Mucosa of rectum (tissue), 2 donors: ENCODE data around the gene FER.
"Not testable (repeated sequence)": the region's sequence is repeated elsewhere in the genome, so short reads cannot be mapped to it uniquely, and the experiment has no call there.

ENCODE experiments used
- H3K27ac ChIP-seq, 2 donors: one replicate each; pipeline ENCODE4 v1.7.0; 2013; ENCODE audit warnings: inconsistent platforms in 2 of 2, low read depth in 2 of 2, low read length in 2 of 2
- H3K27me3 ChIP-seq, 2 donors: one replicate each; pipeline ENCODE4 v1.7.0; 2013; ENCODE audit warnings: low read length in 2 of 2; ENCODE audit not compliant: control insufficient read depth in 2 of 2, insufficient read depth in 2 of 2
- H3K36me3 ChIP-seq, 2 donors: one replicate each; pipeline ENCODE4 v1.7.0; 2013; ENCODE audit warnings: low read length in 2 of 2; ENCODE audit not compliant: control insufficient read depth in 2 of 2, insufficient read depth in 2 of 2
- H3K4me1 ChIP-seq, 2 donors: one replicate each; pipeline ENCODE4 v1.7.0; 2013; ENCODE audit warnings: low read length in 2 of 2, mild to moderate bottlenecking in 1 of 2; ENCODE audit not compliant: control insufficient read depth in 2 of 2, insufficient read depth in 2 of 2
- H3K4me3 ChIP-seq, 2 donors: one replicate each; pipeline ENCODE4 v1.7.0; 2013; ENCODE audit warnings: low read length in 2 of 2
- H3K9ac ChIP-seq, 2 donors: one replicate each; pipeline ENCODE4 v1.7.0; 2013; ENCODE audit warnings: low read length in 2 of 2, low read depth in 1 of 2, mild to moderate bottlenecking in 1 of 2
- H3K9me3 ChIP-seq, 2 donors: one replicate each; pipeline ENCODE4 v1.7.0; 2013; ENCODE audit warnings: low read length in 2 of 2; ENCODE audit not compliant: control insufficient read depth in 2 of 2
- donor health status: healthy.
- donor health status: Normal muscosa, but diverticular disease.

Gene FER

GRCh38 chr5:109041317-109041716, 293.6 kb downstream of the FER start:
- H3K9me3 ChIP-seq: no peaks in the 10 kb centered on the region
- no peak overlapping the region for H3K27ac ChIP-seq
- H3K4me1 ChIP-seq: no peaks in the 10 kb centered on the region
- no peak overlapping the region for H3K9ac ChIP-seq
- no peaks in the 10 kb centered on the region for H3K36me3 ChIP-seq
- H3K27me3 ChIP-seq: no peaks in the 10 kb centered on the region
- no peak overlapping the region for H3K4me3 ChIP-seq

DNA sequence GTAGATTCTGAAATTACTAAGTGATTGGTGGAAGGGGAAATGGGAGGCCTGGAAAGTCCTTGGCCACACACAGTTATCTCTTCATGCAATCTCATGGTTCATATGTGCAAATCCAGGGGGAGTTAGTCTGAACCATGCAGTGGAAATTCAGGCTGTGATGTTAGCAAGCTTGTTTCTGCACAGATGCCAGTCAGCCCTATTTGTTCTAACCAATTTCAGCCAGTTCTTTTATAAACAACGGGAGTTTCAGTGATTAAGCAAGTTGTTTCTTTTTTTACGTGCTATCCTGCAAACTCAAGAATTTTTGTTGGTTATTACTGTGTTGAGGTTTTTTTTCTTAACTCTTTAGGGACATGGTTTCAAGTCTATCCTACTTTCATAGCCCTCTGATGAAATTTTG, 298.0 kb downstream of the FER start:
- no peak overlapping the region for H3K4me3 ChIP-seq
- H3K27ac ChIP-seq: no peak overlapping the region
- H3K9ac ChIP-seq: no peak overlapping the region
- no peaks in the 10 kb centered on the region for H3K9me3 ChIP-seq
- H3K36me3 ChIP-seq: no peaks in the 10 kb centered on the region
- no peaks in the 10 kb centered on the region for H3K27me3 ChIP-seq
- H3K4me1 ChIP-seq: no peaks in the 10 kb centered on the region

- Histone ChIP-seq H3K27ac (no peak overlapping the region), H3K9me3 (no peaks in the 10 kb centered on the region), H3K27me3 (no peaks in the 10 kb centered on the region), H3K36me3 (peaks cover 0 to 2% of the 10 kb centered on the region in 2 donors), H3K9ac (no peak overlapping the region), H3K4me1 (no peaks in the 10 kb centered on the region), H3K4me3 (no peak overlapping the region)
Measured at GRCh38 chr5:109049565-109049964, 301.9 kb downstream of the FER start.

DNA sequence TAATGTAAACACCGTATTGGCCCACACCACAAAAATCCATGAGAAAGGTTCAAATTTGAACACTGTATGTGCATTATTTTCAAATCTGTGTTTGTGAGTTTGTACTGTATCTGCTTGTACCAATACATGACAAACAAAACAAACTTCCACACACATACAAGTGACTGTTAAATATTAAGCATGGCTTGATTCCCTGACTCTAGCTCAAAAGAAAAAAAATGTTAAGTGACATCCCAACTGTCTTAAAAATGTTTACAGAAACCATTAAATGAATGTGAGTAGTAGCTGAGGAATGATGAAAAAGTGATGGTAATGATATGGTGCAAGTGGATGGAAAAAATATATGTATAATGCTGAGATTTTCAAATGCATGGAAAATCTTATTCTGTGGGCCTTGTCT, 302.6 kb downstream of the FER start:
- not testable (repeated sequence) for H3K4me3 ChIP-seq, H3K9me3 ChIP-seq, H3K9ac ChIP-seq, H3K36me3 ChIP-seq, H3K27ac ChIP-seq, H3K4me1 ChIP-seq, H3K27me3 ChIP-seq

DNA sequence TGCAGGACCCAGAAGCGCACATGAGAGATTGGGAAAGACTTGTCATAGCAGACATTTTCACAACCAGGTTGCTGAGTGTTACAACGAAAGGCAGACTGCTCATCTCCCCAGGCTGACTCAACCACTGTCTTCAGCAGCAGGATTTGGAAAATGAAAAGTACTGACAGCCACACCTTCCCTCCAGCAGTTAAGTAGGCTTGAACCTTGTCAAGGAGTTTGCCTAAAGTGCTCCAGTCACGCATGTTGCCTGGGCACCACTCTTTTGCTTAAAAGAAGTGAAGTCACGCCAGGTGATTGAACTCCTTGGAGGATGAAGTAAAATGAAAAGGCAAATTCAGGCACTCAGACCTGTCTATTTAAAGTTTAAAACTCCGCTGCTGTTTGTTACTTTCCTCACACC, 304.5 kb downstream of the FER start:
- H3K4me3 ChIP-seq, H3K27me3 ChIP-seq, H3K36me3 ChIP-seq, H3K9ac ChIP-seq, H3K4me1 ChIP-seq, H3K9me3 ChIP-seq, H3K27ac ChIP-seq: not testable (repeated sequence)

DNA sequence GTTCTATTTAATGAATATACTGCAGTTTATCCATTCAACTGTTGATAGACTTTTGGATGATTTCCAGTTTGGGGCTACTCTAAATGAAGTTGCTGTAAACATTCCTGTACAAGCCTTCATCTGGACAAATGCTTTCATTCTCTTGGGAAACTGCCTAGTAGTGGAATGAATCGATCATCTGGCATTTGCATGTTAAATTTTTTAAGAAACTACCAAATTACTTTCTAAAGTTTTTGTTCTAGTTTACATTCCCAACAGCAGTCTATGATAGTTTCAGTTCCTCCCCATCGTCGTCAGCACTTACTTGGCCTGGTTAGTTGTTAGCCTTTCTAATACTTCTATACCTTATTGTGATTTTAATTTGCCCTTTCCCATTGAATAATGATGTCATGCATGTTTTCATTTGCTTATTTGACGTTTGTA, 306.3 kb downstream of the FER start:
- H3K4me1 ChIP-seq: no peaks in the 10 kb centered on the region
- no peak overlapping the region for H3K27ac ChIP-seq
- no peaks in the 10 kb centered on the region for H3K9me3 ChIP-seq
- no peak overlapping the region for H3K9ac ChIP-seq
- peaks cover 0 to 2% of the 10 kb centered on the region in 2 donors for H3K36me3 ChIP-seq
- no peak overlapping the region for H3K4me3 ChIP-seq
- H3K27me3 ChIP-seq: no peaks in the 10 kb centered on the region

DNA sequence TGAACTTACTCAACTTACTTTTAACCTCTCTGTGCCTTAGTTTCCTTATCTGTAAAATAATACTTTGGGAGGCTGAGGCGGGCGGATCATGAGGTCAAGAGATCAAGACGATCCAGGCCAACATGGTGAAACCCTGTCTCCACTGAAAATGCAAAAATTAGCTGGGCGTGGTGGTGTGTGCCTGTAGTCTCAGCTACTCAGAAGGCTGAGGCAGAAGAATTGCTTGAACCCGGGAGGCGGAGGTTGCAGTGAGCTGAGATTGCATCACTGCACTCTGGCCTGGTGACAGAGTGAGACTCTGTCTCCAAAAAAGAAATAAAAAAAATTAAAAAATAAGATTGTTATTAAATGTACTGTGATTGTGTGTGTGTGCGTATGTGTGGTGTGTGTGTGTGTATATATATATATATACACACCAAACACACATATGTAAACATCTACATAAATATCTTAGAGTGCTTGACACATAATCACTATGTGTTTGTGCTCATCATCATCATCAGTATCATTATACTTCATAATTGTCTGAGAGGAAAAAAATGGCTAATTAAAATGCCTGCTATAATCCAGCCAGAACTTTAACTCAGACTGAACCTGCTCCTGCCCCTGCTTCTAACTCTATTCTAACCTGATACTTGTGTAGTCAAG, 312.8 kb downstream of the FER start:
- Histone ChIP-seq H3K36me3 (no peaks in the 10 kb centered on the region), H3K4me1 (no peaks in the 10 kb centered on the region), H3K4me3 (no peak overlapping the region), H3K9me3 (no peaks in the 10 kb centered on the region), H3K27me3 (no peaks in the 10 kb centered on the region), H3K27ac (no peak overlapping the region), H3K9ac (no peak overlapping the region)

- Histone ChIP-seq H3K4me3 (no peak overlapping the region), H3K27ac (no peak overlapping the region)
Measured at GRCh38 chr5:109062664-109063063, 315.0 kb downstream of the FER start.

GRCh38 chr5:109063223-109063622, 315.5 kb downstream of the FER start:
- Histone ChIP-seq H3K4me1 (no peaks in the 10 kb centered on the region), H3K9me3 (no peaks in the 10 kb centered on the region), H3K27me3 (no peaks in the 10 kb centered on the region), H3K4me3 (no peak overlapping the region), H3K36me3 (no peaks in the 10 kb centered on the region), H3K27ac (no peak overlapping the region), H3K9ac (no peak overlapping the region)

More at GRCh38 chr5:109062664-109063063, 315.0 kb downstream of the FER start:
- Histone ChIP-seq H3K36me3 (no peaks in the 10 kb centered on the region), H3K4me1 (no peaks in the 10 kb centered on the region), H3K27me3 (no peaks in the 10 kb centered on the region), H3K9ac (no peak overlapping the region), H3K9me3 (no peaks in the 10 kb centered on the region)

- no peaks in the 10 kb centered on the region for H3K9me3 ChIP-seq
- H3K4me1 ChIP-seq: peaks cover 7 to 15% of the 10 kb centered on the region in 2 donors
- no peaks in the 10 kb centered on the region for H3K27me3 ChIP-seq
- no peaks in the 10 kb centered on the region for H3K36me3 ChIP-seq
- no peak overlapping the region for H3K27ac ChIP-seq
- no peak overlapping the region for H3K9ac ChIP-seq
- H3K4me3 ChIP-seq: no peak overlapping the region
Measured at GRCh38 chr5:109076741-109077140, 329.0 kb downstream of the FER start.

GRCh38 chr5:109078448-109078847, 330.8 kb downstream of the FER start:
- H3K27me3 ChIP-seq: no peaks in the 10 kb centered on the region
- peak overlapping the region; percentile 15 to 18 for H3K4me3 ChIP-seq
- no peaks in the 10 kb centered on the region for H3K36me3 ChIP-seq
- H3K9ac ChIP-seq: no peak overlapping the region
- H3K27ac ChIP-seq: peak overlapping the region; percentile 3 to 20
- H3K4me1 ChIP-seq: peaks cover 7 to 15% of the 10 kb centered on the region in 2 donors
- no peaks in the 10 kb centered on the region for H3K9me3 ChIP-seq
